Astrocyte of the cerebellum (primary cell): Measurements from ENCODE around the gene UBE2M.

Source experiments
- DNase-seq: peaks from one replicate; pipeline ENCODE4 v3.0.0-alpha.2; 2011; ENCODE audit warnings: low read depth
- H3K4me3 ChIP-seq: 2 replicates; pipeline ENCODE4 v1.5.1; 2011; ENCODE audit warnings: mild to moderate bottlenecking, low read depth, low read length, moderate library complexity
- in situ Hi-C: cut with HindIII; loops from 2 replicates; pipeline ENCODE4 v1.10.0; 2017; ENCODE audit warnings: low sequenced_read_pairs
- TF ChIP-seq, protein P1 (sequence below): IDR thresholded peaks from 2 replicates; pipeline ENCODE4 v1.5.1; 2012; ENCODE audit warnings: low read length, low read depth, moderate library complexity, mild to moderate bottlenecking; ENCODE audit errors: missing control alignments

UBE2M gene

DNA sequence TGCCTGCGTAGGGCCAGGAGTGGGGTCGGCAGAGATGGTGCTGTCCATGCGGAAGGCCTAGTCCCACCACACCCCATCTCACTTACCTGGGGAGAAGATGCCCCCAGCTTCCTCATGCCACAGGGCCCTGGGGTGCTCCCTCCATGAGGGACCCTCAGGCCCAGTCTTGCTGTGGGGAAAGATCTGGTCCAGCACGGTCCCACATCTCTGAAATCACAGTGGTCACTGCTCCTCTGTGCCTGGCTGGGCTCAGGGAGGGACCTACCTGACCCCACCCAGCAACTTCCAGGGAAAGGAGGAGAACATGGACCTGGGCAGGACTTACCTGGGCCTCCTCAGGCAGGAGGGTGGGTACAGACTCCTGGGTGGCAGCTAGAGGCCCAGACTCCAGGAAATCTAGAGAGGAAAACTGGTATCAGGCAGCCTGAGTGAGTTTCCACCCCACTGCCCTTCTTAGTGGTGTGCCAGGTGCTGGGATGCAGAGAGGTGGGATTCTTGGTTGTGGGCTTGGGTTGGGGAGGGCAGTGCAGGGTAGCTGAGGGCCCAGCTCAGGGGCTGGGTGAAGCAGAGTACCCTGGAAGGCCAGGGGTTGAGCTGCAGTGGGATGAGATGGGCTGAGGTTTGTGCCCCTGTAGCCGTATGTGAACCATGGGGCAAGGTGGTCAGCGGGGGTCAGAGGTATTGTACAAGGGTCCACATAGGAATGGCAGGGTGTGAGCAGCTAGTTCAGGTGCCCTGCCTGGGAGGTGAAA, 11.0 kb upstream of the UBE2M start:
- DNase-seq = no peak
- H3K4me3 ChIP-seq = no peak overlapping the region
- in situ Hi-C loops = no loop called here
- TF ChIP-seq, protein P1, sequence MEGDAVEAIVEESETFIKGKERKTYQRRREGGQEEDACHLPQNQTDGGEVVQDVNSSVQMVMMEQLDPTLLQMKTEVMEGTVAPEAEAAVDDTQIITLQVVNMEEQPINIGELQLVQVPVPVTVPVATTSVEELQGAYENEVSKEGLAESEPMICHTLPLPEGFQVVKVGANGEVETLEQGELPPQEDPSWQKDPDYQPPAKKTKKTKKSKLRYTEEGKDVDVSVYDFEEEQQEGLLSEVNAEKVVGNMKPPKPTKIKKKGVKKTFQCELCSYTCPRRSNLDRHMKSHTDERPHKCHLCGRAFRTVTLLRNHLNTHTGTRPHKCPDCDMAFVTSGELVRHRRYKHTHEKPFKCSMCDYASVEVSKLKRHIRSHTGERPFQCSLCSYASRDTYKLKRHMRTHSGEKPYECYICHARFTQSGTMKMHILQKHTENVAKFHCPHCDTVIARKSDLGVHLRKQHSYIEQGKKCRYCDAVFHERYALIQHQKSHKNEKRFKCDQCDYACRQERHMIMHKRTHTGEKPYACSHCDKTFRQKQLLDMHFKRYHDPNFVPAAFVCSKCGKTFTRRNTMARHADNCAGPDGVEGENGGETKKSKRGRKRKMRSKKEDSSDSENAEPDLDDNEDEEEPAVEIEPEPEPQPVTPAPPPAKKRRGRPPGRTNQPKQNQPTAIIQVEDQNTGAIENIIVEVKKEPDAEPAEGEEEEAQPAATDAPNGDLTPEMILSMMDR = no peak

DNA sequence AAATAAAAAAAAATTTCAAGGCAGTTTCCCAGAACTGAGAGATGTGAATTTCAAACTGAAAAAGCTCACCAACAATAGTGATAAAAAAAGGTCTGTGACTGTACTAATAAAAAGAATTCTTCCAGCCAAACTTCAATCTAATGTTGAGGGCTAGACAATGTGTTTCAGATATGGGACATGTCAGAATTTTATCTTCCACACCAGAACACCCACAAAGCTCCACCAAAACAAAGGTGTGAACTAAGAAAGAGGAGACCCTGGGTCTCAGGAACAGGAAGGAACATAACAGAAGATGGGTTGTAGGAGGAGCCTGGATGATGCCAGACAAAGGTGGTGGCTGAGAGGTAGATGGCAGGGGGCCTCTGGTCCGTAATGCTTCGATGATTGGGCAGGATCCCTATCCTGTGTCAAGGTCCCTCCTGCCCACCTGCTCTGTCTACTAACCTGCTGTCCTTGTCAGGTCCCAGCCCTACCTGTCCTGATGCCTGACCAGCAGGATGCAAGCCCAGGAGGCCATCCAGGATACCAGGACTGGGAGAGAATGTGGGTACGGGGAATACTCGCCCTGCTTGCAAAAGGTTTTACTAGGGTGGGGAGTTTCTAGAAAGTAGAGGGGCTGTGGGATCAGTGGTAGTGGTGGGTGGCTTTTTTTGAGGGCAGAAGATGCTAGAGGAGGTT, 10.2 kb upstream of the UBE2M start:
- TF ChIP-seq, protein P1 = no peak
- no peak overlapping the region for H3K4me3 ChIP-seq
- DNase-seq = no peak
- in situ Hi-C loops = no loop called here

DNA sequence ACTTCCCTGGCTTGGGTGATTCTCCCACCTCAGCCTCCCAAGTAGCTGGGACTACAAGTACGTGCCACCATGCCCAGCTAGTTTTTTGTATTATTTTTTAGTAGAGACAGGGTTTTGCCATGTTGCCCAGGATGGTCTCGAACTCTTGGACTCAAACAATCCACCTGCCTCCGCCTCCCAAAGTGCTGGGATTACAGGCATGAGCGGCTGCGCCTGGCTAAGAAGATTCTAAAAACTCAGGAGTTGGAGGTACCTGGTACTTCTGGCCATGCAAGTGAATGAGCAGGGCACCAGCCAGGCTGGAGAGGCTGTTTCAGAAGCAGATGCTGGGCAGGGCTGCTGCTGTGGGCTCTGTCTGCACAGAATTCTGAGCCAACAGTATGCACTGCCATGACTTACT, 8.6 kb upstream of the UBE2M start:
- TF ChIP-seq, protein P1 = no peak
- no peak for DNase-seq
- in situ Hi-C loops = no loop called here

DNA sequence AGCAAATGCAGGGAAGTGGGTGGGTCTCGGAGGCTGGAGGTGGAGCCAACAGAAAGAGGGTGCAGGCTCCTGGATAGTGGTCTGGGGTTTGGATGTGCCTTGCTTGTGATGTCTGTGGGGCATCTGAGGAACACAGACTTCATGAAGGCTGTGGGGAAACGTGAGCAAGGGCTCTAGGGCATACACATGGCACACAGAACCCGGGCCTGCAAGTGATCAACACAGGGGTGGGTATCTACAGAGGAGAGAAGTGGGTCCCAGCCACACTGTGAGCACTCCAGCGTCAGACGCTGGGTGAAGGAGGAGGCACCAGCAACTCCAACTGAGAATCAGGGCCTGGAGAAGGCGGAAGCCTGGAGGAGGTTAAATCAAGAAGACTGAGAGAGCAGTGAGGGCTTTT, 5.4 kb upstream of the UBE2M start:
- in situ Hi-C loops = no loop called here
- no peak overlapping the region for H3K4me3 ChIP-seq
- DNase-seq = no peak
- TF ChIP-seq, protein P1 = no peak

More for the DNA sequence above, 8.6 kb upstream of the UBE2M start:
- no peak overlapping the region for H3K4me3 ChIP-seq

DNA sequence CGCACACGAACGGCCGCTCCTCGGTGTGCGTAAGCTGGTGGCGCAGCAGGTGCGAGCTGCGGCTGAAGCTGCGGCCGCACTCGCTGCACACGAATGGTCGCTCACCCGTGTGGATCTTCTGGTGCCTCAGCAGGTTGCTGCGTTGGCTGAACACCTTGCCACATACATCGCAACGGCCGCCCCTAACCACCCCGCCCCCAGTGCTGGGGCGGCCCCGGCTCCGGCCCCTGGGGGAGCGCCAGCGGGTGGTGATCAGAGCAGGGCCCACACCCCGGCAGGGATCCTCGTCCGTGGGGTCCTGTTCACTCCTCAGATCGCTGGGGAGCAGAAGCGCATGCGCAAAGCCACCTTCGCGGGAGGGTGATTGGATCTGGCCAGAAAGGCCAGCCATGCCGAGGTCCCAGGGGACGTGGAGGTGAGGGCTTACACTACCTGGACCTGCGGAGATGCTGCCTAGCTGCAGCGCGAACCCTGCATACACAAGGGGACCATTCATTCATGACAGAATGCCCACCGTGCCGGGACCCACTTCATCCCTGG, 4.7 kb upstream of the UBE2M start:
- TF ChIP-seq, protein P1 = no peak
- DNase-seq = no peak
- H3K4me3 ChIP-seq = peak overlapping the region; percentile 24
- in situ Hi-C loops = no loop called here

DNA sequence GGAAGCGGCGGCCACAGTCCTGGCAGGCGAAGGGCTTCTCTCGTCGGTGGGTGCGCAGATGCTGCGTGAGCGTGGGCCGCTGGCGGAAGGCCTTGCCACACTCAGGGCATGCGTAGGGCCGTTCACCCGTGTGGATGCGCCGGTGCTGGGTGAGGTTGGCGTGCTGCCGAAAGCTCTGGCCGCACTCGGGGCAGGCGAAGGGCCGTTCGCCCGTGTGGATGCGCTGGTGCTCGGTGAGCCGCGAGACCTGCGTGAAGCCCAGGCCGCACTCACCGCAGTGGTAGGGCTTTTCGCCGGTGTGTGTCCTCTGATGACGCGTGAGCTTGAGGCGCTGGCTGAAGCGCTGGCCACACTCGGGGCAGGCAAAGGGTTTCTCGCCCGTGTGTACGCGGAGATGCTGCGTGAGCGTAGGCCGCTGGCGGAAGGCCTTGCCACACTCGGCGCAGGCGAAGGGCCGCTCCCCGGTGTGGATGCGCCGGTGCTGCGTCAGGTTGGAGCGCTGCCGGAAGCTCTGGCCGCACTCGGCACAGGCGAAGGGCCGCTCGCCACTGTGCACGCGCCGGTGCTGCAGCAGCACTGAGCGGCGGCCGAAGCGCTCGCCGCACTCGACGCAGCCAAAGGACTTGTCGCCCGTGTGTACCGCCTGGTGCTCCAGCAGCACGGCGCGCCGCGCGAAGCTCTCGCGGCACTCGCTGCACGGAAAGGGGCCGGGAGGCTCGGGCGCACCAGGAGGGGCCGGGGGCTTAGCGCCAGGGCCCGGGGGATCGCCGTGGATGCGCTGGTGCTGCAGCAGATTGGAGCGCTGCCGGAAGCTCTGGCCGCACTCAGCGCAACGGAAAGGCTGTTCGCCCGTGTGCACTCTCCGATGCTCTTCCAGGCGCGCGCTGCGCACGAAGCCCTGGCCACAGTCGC, 4.0 kb upstream of the UBE2M start:
- TF ChIP-seq, protein P1 = no peak
- DNase-seq = no peak
- in situ Hi-C loops = no loop called here
- peak overlapping the region; percentile 24 for H3K4me3 ChIP-seq
